ENCODE data around the gene ZNF254.

DNA sequence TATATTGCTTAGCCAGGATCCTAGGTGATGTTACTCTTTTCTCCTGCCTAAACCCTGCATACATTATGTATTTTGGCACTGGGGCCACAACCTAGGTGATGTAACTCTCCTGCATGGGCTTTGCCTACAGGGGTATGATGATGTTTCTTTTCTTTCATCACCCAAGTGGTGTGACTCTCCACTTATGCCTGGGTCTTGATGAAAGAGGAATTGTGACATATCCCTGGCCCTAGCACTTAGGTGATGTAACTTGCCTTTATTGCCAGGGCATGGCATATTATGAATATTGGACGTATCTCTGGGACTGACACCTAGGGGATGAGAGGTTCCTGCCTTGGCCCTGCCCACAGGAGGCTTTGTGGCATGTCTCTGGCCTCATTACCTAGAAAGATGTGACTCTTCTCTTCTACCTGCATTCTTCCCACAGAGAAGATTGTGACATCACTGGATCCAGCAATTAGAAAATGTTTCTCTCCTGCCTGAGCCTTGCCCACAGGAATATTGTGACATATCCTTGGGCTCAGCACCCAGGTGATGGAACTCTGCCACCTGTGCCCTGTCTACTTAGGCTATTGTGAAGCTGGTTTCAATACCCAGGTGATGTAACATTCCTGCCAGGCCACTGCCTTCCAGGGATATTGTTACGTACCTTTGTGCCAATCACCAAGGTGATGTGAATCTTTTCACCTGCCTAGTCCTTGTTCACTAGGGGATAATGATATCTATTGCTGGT, 27.3 kb upstream of the ZNF254 start:
- TF ChIP-seq, protein P1, sequence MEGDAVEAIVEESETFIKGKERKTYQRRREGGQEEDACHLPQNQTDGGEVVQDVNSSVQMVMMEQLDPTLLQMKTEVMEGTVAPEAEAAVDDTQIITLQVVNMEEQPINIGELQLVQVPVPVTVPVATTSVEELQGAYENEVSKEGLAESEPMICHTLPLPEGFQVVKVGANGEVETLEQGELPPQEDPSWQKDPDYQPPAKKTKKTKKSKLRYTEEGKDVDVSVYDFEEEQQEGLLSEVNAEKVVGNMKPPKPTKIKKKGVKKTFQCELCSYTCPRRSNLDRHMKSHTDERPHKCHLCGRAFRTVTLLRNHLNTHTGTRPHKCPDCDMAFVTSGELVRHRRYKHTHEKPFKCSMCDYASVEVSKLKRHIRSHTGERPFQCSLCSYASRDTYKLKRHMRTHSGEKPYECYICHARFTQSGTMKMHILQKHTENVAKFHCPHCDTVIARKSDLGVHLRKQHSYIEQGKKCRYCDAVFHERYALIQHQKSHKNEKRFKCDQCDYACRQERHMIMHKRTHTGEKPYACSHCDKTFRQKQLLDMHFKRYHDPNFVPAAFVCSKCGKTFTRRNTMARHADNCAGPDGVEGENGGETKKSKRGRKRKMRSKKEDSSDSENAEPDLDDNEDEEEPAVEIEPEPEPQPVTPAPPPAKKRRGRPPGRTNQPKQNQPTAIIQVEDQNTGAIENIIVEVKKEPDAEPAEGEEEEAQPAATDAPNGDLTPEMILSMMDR (IDR thresholded peaks at IDR 0.05), result no peak
- no peak for TF ChIP-seq POLR2A (IDR thresholded peaks at IDR 0.05)

All from esophagus squamous epithelium (tissue), 4 donors.